Neural cell (in vitro differentiated cells): ENCODE results near the gene SPATA2L. TPM values are rescaled to one million over a fixed set of nuclear protein-coding genes. Genes with fewer than 3 reads are reported as not detected.

Source experiments
- H2AFZ ChIP-seq: fragments of 200-600, 300-800 bp; sonication (generic), shearing (Covaris generic); 2 replicates; pipeline ENCODE4 v1.6.0; 2014; ENCODE audit warnings: low read depth, mild to moderate bottlenecking, antibody characterized with exemption, low read length, moderate library complexity
- H3F3A ChIP-seq: fragments of 200-600 bp; shearing (Covaris generic); 2 replicates; pipeline ENCODE4 v1.6.1; 2016; ENCODE audit warnings: mild to moderate bottlenecking, moderate library complexity, mixed read lengths, antibody characterized with exemption, low read length; ENCODE audit not compliant: insufficient read depth, poor library complexity, severe bottlenecking
- H3K27ac ChIP-seq: fragments of 200-600, 300-800 bp; sonication (generic), shearing (Covaris generic); 2 replicates; pipeline ENCODE4 v1.5.1; 2014; ENCODE audit warnings: mild to moderate bottlenecking, low read length, moderate library complexity
- H3K27me3 ChIP-seq: fragments of 300-800, 200-600 bp; sonication (generic), shearing (Covaris generic); 2 replicates; pipeline ENCODE4 v1.6.0; 2014; ENCODE audit warnings: mild to moderate bottlenecking, low read depth, low read length, moderate library complexity; ENCODE audit not compliant: insufficient read depth
- H3K36me3 ChIP-seq: fragments of 300-800, 200-600 bp; sonication (generic), shearing (Covaris generic); 2 replicates; pipeline ENCODE4 v1.5.1; 2014; ENCODE audit warnings: mild to moderate bottlenecking, antibody characterized with exemption, low read length, moderate library complexity; ENCODE audit not compliant: insufficient read depth
- H3K4me2 ChIP-seq: fragments of 300-800, 200-600 bp; sonication (generic), shearing (Covaris generic); 2 replicates; pipeline ENCODE4 v1.6.0; 2014; ENCODE audit warnings: mild to moderate bottlenecking, low read length
- H3K4me3 ChIP-seq: fragments of 300-800, 200-600 bp; sonication (generic), shearing (Covaris generic); 2 replicates; pipeline ENCODE4 v1.5.1; 2014; ENCODE audit warnings: mild to moderate bottlenecking, low read length, moderate library complexity
- H3K79me2 ChIP-seq: fragments of 200-600 bp; shearing (Covaris generic); replicated peaks from 2 replicates; pipeline ENCODE4 v1.6.0; 2014; ENCODE audit warnings: mild to moderate bottlenecking, low read length, moderate library complexity; ENCODE audit not compliant: insufficient read depth
- H3K9ac ChIP-seq: fragments of 300-800, 200-600 bp; sonication (generic), shearing (Covaris generic); 2 replicates; pipeline ENCODE4 v1.6.1; 2016; ENCODE audit warnings: mild to moderate bottlenecking, low read length, mixed read lengths
- H3K9me2 ChIP-seq: fragments of 200-600 bp; shearing (Covaris generic); 2 replicates; pipeline ENCODE4 v1.6.1; 2016; ENCODE audit warnings: mild to moderate bottlenecking, low read length, mixed read lengths; ENCODE audit not compliant: insufficient read depth
- H3K9me3 ChIP-seq: fragments of 200-600, 300-800 bp; sonication (generic), shearing (Covaris generic); 2 replicates; pipeline ENCODE4 v1.6.1; 2016; ENCODE audit warnings: mild to moderate bottlenecking, mixed run types, low read length, moderate library complexity, mixed read lengths
- H4K20me1 ChIP-seq: fragments of 200-600 bp; shearing (Covaris generic); 2 replicates; pipeline ENCODE4 v1.6.1; 2016; ENCODE audit warnings: mild to moderate bottlenecking, mixed run types; ENCODE audit not compliant: insufficient read depth
- EP300 ChIP-seq: fragments of 450-650 bp; conservative IDR thresholded peaks from 2 replicates; pipeline ENCODE4 v1.6.1; 2014; ENCODE audit warnings: antibody characterized with exemption, mild to moderate bottlenecking, moderate library complexity; ENCODE audit not compliant: poor library complexity, severe bottlenecking
- EZH2 ChIP-seq: fragments of 200-600, 300-800 bp; shearing (Covaris generic), sonication (generic); IDR thresholded peaks from 2 replicates; pipeline ENCODE4 v1.6.1; 2014; ENCODE audit warnings: antibody characterized with exemption, low read length, borderline replicate concordance, mild to moderate bottlenecking; ENCODE audit not compliant: insufficient read depth, poor library complexity, severe bottlenecking
- MXI1 ChIP-seq: fragments of 450-650 bp; conservative IDR thresholded peaks from 2 replicates; pipeline ENCODE4 v1.6.1; 2014; ENCODE audit warnings: antibody characterized with exemption, mild to moderate bottlenecking; ENCODE audit not compliant: poor library complexity, severe bottlenecking
- POLR2AphosphoS5 ChIP-seq: IDR thresholded peaks from 2 replicates; pipeline ENCODE4 v1.6.1; 2012
- RAD21 ChIP-seq: fragments of 450-650 bp; conservative IDR thresholded peaks from 2 replicates; pipeline ENCODE4 v1.6.1; 2014; ENCODE audit warnings: antibody characterized with exemption, mild to moderate bottlenecking, moderate library complexity
- SMC3 ChIP-seq: fragments of 450-650 bp; conservative IDR thresholded peaks from 2 replicates; pipeline ENCODE4 v1.6.1; 2014; ENCODE audit warnings: antibody characterized with exemption, mild to moderate bottlenecking, moderate library complexity; ENCODE audit not compliant: poor library complexity
- TAF1 ChIP-seq: IDR thresholded peaks from 2 replicates; pipeline ENCODE4 v1.6.1; 2012; ENCODE audit warnings: low read depth
- polyA plus RNA-seq: library from polyadenylated mRNA; depleted of rRNA; stranded (reverse); fragments of >200 nt; gene quantifications from 2 replicates; pipeline ENCODE4 v1.2.3, GENCODE V29; 2014
- TF ChIP-seq, protein P1 (sequence below): fragments of 450-650 bp; IDR thresholded peaks from 2 replicates; pipeline ENCODE4 v1.5.1; 2014; ENCODE audit warnings: antibody characterized with exemption, mild to moderate bottlenecking, moderate library complexity; ENCODE audit not compliant: poor library complexity, severe bottlenecking
- TF ChIP-seq, protein P2 (sequence below): IDR thresholded peaks from 2 replicates; pipeline ENCODE4 v1.6.1; 2012; ENCODE audit warnings: borderline replicate concordance

The SPATA2L gene
- polyA plus RNA-seq, 1 donor from 2014 or later, result 39.1 TPM

DNA sequence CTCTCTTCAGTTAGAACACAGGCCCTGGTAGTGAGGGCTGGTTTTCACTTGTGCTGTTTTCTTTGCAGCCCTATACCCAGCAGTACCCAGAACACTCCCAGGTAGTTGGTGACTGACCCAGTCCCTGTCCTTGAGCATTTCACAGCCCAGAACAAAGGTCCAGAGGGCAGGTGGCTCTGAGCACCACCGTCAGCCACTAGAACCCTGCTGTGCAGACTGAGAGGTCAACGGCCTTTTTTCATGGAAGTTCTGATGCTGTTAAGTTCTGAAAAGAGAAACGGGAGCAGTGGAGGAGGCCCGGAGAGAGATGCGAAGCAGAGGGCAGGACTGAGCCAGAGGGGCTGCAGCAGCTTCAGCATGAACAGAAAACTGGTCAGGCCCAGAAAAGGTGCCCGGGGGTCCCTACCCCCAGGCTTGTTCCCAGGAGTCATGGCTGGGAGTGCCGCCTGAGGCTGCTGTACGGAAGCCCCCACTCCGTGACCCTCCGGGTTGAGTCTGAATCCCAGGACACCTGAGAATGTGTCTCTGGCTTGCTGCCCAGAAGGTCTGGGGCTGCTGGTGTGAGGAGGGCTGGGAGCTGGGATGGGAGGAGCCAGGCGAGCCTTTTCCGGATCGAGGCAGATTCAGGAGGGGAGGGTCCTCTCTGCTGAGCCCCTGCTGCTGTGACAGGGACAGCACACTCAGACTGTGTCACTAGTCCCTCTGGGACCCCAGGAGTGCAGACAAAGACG is 28.5 kb upstream of the SPATA2L start:
- no peak overlapping the region for H3K27ac ChIP-seq
- no peaks in the 10 kb centered on the region for H3K9me3 ChIP-seq
- no peak for TF ChIP-seq EP300
- no peak for TF ChIP-seq RAD21
- no peak for TF ChIP-seq SMC3
- TF ChIP-seq, protein P1, sequence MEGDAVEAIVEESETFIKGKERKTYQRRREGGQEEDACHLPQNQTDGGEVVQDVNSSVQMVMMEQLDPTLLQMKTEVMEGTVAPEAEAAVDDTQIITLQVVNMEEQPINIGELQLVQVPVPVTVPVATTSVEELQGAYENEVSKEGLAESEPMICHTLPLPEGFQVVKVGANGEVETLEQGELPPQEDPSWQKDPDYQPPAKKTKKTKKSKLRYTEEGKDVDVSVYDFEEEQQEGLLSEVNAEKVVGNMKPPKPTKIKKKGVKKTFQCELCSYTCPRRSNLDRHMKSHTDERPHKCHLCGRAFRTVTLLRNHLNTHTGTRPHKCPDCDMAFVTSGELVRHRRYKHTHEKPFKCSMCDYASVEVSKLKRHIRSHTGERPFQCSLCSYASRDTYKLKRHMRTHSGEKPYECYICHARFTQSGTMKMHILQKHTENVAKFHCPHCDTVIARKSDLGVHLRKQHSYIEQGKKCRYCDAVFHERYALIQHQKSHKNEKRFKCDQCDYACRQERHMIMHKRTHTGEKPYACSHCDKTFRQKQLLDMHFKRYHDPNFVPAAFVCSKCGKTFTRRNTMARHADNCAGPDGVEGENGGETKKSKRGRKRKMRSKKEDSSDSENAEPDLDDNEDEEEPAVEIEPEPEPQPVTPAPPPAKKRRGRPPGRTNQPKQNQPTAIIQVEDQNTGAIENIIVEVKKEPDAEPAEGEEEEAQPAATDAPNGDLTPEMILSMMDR, result no peak
- TF ChIP-seq, protein P2, sequence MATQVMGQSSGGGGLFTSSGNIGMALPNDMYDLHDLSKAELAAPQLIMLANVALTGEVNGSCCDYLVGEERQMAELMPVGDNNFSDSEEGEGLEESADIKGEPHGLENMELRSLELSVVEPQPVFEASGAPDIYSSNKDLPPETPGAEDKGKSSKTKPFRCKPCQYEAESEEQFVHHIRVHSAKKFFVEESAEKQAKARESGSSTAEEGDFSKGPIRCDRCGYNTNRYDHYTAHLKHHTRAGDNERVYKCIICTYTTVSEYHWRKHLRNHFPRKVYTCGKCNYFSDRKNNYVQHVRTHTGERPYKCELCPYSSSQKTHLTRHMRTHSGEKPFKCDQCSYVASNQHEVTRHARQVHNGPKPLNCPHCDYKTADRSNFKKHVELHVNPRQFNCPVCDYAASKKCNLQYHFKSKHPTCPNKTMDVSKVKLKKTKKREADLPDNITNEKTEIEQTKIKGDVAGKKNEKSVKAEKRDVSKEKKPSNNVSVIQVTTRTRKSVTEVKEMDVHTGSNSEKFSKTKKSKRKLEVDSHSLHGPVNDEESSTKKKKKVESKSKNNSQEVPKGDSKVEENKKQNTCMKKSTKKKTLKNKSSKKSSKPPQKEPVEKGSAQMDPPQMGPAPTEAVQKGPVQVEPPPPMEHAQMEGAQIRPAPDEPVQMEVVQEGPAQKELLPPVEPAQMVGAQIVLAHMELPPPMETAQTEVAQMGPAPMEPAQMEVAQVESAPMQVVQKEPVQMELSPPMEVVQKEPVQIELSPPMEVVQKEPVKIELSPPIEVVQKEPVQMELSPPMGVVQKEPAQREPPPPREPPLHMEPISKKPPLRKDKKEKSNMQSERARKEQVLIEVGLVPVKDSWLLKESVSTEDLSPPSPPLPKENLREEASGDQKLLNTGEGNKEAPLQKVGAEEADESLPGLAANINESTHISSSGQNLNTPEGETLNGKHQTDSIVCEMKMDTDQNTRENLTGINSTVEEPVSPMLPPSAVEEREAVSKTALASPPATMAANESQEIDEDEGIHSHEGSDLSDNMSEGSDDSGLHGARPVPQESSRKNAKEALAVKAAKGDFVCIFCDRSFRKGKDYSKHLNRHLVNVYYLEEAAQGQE, result no peak
- no peak for TF ChIP-seq TAF1
- no peak for TF ChIP-seq POLR2AphosphoS5
- TF ChIP-seq MXI1, result no peak
- no peak for TF ChIP-seq EZH2
- H3K36me3 ChIP-seq, result no peaks in the 10 kb centered on the region
- no peak overlapping the region for H3K4me3 ChIP-seq
- no peaks in the 10 kb centered on the region for H3K9me2 ChIP-seq
- no peak overlapping the region for H3K4me2 ChIP-seq
- no peaks in the 10 kb centered on the region for H3F3A ChIP-seq
- no peak overlapping the region for H3K9ac ChIP-seq
- no peaks in the 10 kb centered on the region for H3K27me3 ChIP-seq
- no peaks in the 10 kb centered on the region for H4K20me1 ChIP-seq
- no peaks in the 10 kb centered on the region for H3K79me2 ChIP-seq
- H2AFZ ChIP-seq, result no peak overlapping the region

DNA sequence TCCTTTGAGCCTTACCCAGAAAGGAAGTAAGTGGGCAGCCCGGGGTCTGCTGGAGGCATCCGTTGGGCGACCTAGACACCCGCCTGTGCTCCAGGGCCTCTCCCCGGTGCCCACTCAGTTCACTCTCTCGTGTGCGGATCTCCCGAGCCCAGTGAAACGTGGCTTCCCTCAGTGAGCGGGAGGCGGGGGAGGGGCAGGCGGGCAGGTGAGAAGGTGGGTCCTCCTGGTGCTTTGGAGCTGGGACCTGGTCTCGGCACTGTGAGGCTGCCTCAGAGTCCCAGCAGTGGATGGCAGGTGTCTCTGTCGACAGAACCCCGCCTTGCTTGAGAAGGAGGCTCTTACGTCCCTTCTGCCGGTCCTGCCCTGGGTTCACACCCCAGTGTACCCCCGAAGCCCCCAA is 27.8 kb upstream of the SPATA2L start:
- H3K4me2 ChIP-seq, result no peak overlapping the region
- no peaks in the 10 kb centered on the region for H3K9me2 ChIP-seq
- no peaks in the 10 kb centered on the region for H4K20me1 ChIP-seq
- no peaks in the 10 kb centered on the region for H3K79me2 ChIP-seq
- TF ChIP-seq RAD21 (no peak), EP300 (no peak), MXI1 (no peak), POLR2AphosphoS5 (no peak), EZH2 (no peak)
- H3K9me3 ChIP-seq, result no peaks in the 10 kb centered on the region
- H3K27ac ChIP-seq, result no peak overlapping the region
- H3K9ac ChIP-seq, result no peak overlapping the region
- no peaks in the 10 kb centered on the region for H3K27me3 ChIP-seq
- H3F3A ChIP-seq, result no peaks in the 10 kb centered on the region
- no peak overlapping the region for H3K4me3 ChIP-seq
- H3K36me3 ChIP-seq, result no peaks in the 10 kb centered on the region
- H2AFZ ChIP-seq, result no peak overlapping the region
